A549 (cell line): Measurements from ENCODE around the gene TIAL1. TPM values are rescaled to one million over a fixed set of nuclear protein-coding genes. Genes with fewer than 3 reads are reported as not detected.
A peak's percentile ranks its signal among the peaks of the same experiment; 100 is the strongest.
"Not testable (repeated sequence)": the region's sequence is repeated elsewhere in the genome, so short reads cannot be mapped to it uniquely, and the experiment has no call there.

Experiments used
- ATAC-seq, 2 experiments: fragments of 200-7000 bp in 1 of 2; fragments of >200 bp in 1 of 2; cut with Nextera tagmentation in 1 of 2; cut with Tn5 transposase in 1 of 2; 3 replicates each; pipeline versions ENCODE4 v1.8.0 to v1.9.1; 2018 to 2020; ENCODE audit warnings: mild to moderate bottlenecking in 1 of 2, moderate library complexity in 1 of 2
- CTCF ChIA-PET: fragments of 300-600 bp; sonication (Branson Sonifier 250); formaldehyde crosslinking; extraction: SDS; loops from one replicate; lab custom pipeline; 2021; ENCODE audit warnings: antibody characterized with exemption, inconsistent platforms; lab: Yijun Ruan, JAX
- POLR2A ChIA-PET: fragments of 350-600 bp; formaldehyde crosslinking; extraction: SDS; loops from one replicate; lab custom pipeline; 2021; ENCODE audit warnings: antibody characterized with exemption, inconsistent platforms; lab: Yijun Ruan, JAX
- DNase-seq, 2 experiments: peaks; one replicate each; pipeline versions ENCODE4 v3.0.0 to v3.0.0-alpha.2; 2011 to 2016; ENCODE audit warnings: low read depth in 1 of 2, low spot score in 1 of 2
- FAIRE-seq: peaks from 2 replicates; lab custom pipeline; 2011; peaks lifted over from hg19 to GRCh38; lab: Jason Lieb, UNC
- H3K27ac ChIP-seq, 2 experiments: fragments of >200 bp; sonication (Bioruptor Twin); formaldehyde crosslinking; 3 replicates each; pipeline ENCODE4 v1.5.1; 2016 to 2017
- H3K4me1 ChIP-seq: fragments of >200 bp; sonication (Bioruptor Twin); formaldehyde crosslinking; 3 replicates; pipeline ENCODE4 v1.6.1; 2016
- H3K4me2 ChIP-seq: fragments of >200 bp; sonication (Bioruptor Twin); formaldehyde crosslinking; 3 replicates; pipeline ENCODE4 v1.6.1; 2016
- H3K4me3 ChIP-seq: fragments of >200 bp; sonication (Bioruptor Twin); formaldehyde crosslinking; 3 replicates; pipeline ENCODE4 v1.5.1; 2016
- H3K9me3 ChIP-seq: fragments of >200 bp; sonication (Bioruptor Twin); formaldehyde crosslinking; 3 replicates; pipeline ENCODE4 v1.6.1; 2016
- CEBPB ChIP-seq, 2 experiments: fragments of >200 bp in 1 of 2; sonication (Bioruptor Twin) in 1 of 2; formaldehyde crosslinking in 1 of 2; IDR thresholded peaks; 2 replicates each; pipeline ENCODE4 v1.6.1; 2012 to 2016
- E2F6 ChIP-seq: IDR thresholded peaks from 2 replicates; pipeline ENCODE4 v1.6.1; 2012; ENCODE audit warnings: low read depth, borderline replicate concordance
- FOSB ChIP-seq: fragments of 250-450 bp; sonication (Bioruptor Pico); IDR thresholded peaks from 2 replicates; pipeline ENCODE4 v1.5.0; 2020; ENCODE audit warnings: mild to moderate bottlenecking, moderate library complexity
- HDAC2 ChIP-seq: fragments of 200-600 bp; sonication (generic); IDR thresholded peaks from 2 replicates; pipeline ENCODE4 v1.6.1; 2016
- HOXA7 ChIP-seq: fragments of 250-450 bp; sonication (Bioruptor Pico); IDR thresholded peaks from 2 replicates; pipeline ENCODE4 v1.5.0; 2020; ENCODE audit warnings: mild to moderate bottlenecking, moderate library complexity
- JUN ChIP-seq, 2 experiments: fragments of >200 bp; sonication (Bioruptor Twin); formaldehyde crosslinking; IDR thresholded peaks; 2 replicates in 1 of 2; 3 replicates in 1 of 2; pipeline ENCODE4 v1.6.1; 2016 to 2017
- NFE2L2 ChIP-seq: fragments of 150-350 bp; conservative IDR thresholded peaks from 2 replicates; pipeline ENCODE4 v1.6.1; 2014; ENCODE audit warnings: low read length
- NR3C1 ChIP-seq: fragments of >200 bp; sonication (Bioruptor Twin); formaldehyde crosslinking; IDR thresholded peaks from 3 replicates; pipeline ENCODE4 v1.6.1; 2017
- PBX3 ChIP-seq: IDR thresholded peaks from 2 replicates; pipeline ENCODE4 v1.6.1; 2012
- POLR2A ChIP-seq: IDR thresholded peaks from 2 replicates; pipeline ENCODE4 v1.6.1; 2012; ENCODE audit warnings: mild to moderate bottlenecking, low read length
- REST ChIP-seq: fragments of 200-600 bp; sonication (generic); IDR thresholded peaks from 2 replicates; pipeline ENCODE4 v1.6.1; 2016; ENCODE audit warnings: antibody characterized with exemption, mild to moderate bottlenecking, moderate library complexity
- RFX5 ChIP-seq: fragments of 450-650 bp; IDR thresholded peaks from 2 replicates; pipeline ENCODE4 v1.7.1; 2014; ENCODE audit warnings: antibody characterized with exemption, mild to moderate bottlenecking, moderate library complexity
- ZSCAN20 ChIP-seq: fragments of 250-450 bp; sonication (Bioruptor Pico); IDR thresholded peaks from 2 replicates; pipeline ENCODE4 v1.8.0; 2022; ENCODE audit warnings: mild to moderate bottlenecking, moderate library complexity
- WGBS: methylation state at CpG from one replicate; pipeline ENCODE4 v1.1.6; 2017; ENCODE audit errors: missing lambda C conversion rate; 5-methylcytosine and 5-hydroxymethylcytosine counted together
- polyA plus RNA-seq, 4 experiments: library from polyadenylated mRNA; depleted of rRNA in 3 of 4; stranded (reverse); fragments of >200 nt; fragmentation: RNase III in 1 of 4; extraction: RNeasy Plus Mini Kit Qiagen cat#74134 plus additional on column Dnase treatment in 1 of 4; gene quantifications; 2 replicates in 3 of 4; 3 replicates in 1 of 4; pipeline ENCODE4 v1.2.3, GENCODE V29; 2011 to 2017

The TIAL1 gene
- polyA plus RNA-seq, 2 of the 4 experiments (the other 2 are of a cell fraction): 89.5 to 115 TPM

- DNase-seq: no peak
- Histone ChIP-seq H3K27ac (no peak overlapping the region), H3K4me3 (no peak overlapping the region), H3K4me1 (peaks cover 10% of the 10 kb centered on the region), H3K9me3 (no peaks in the 10 kb centered on the region), H3K4me2 (no peak overlapping the region; the same call in 2 of the 3 replicates)
- no peak for TF ChIP-seq REST
- no peak for TF ChIP-seq FOSB
- TF ChIP-seq ZSCAN20 (CRISPR knock-in tag): no peak
- no peak for TF ChIP-seq NFE2L2
- no peak for TF ChIP-seq E2F6
- TF ChIP-seq CEBPB (IDR thresholded peaks at IDR 0.05): peak in 1 of 2 experiments; percentile 39; a peak in 1 of 4 replicates
- FAIRE-seq: no peak
- CTCF ChIA-PET: interaction anchor here (0.7 to 5.8 kb wide), 3 partner anchors 12 to 28 kb away, joined by 3 to 35 read pairs (median 7); no protein-coding TSS in a partner anchor
- WGBS: 83% methylated on average over 3 of the region's 3 CpGs
- POLR2A ChIA-PET: interaction anchor here (1.5 kb wide), 1 partner anchor 24 kb away, joined by 4 read pairs; the partner anchor contains the start of gene TIAL1
- ATAC-seq: no peak
Measured at GRCh38 chr10:119621078-119621384, 24.3 kb upstream of the TIAL1 start.

GRCh38 chr10:119620241-119621077 lies 23.7 kb upstream of the TIAL1 start:
- peak overlapping the region; percentile 50 for H3K4me2 ChIP-seq
- peak overlapping the region in 1 of 2 experiments; percentile 12; a peak in 1 of 6 replicates for H3K27ac ChIP-seq

GRCh38 chr10:119619811-119620210 lies 23.0 kb upstream of the TIAL1 start:
- 90% methylated on average over 8 of the region's 8 CpGs for WGBS
- peak overlapping the region; percentile 50; the same call in 2 of the 3 replicates for H3K4me2 ChIP-seq
- not testable (repeated sequence) for H3K4me3 ChIP-seq, FAIRE-seq, ATAC-seq, DNase-seq, H3K9me3 ChIP-seq
- POLR2A ChIA-PET: interaction anchor here (1.5 kb wide), 1 partner anchor 23 kb away, joined by 4 read pairs; the partner anchor contains the start of gene TIAL1
- H3K27ac ChIP-seq: peak overlapping the region in 1 of 2 experiments; percentile 12; a peak in 1 of 6 replicates
- H3K4me1 ChIP-seq: peaks cover 10% of the 10 kb centered on the region
- CTCF ChIA-PET: interaction anchor here (0.5 to 5.8 kb wide), 6 partner anchors 11 to 224 kb away, joined by 3 to 35 read pairs (median 4); no protein-coding TSS in a partner anchor

More at GRCh38 chr10:119620241-119621077, 23.7 kb upstream of the TIAL1 start:
- WGBS: 79% methylated on average over 10 of the region's 10 CpGs
- POLR2A ChIA-PET: interaction anchor here (1.5 kb wide), 1 partner anchor 23 kb away, joined by 4 read pairs; the partner anchor contains the start of gene TIAL1
- peaks cover 10% of the 10 kb centered on the region for H3K4me1 ChIP-seq
- TF ChIP-seq HOXA7 (CRISPR knock-in tag) (no peak), NFE2L2 (no peak), POLR2A (no peak), HDAC2 (no peak), NR3C1 (no peak), RFX5 (no peak), JUN (IDR thresholded peaks at IDR 0.05) (no peak), CEBPB (IDR thresholded peaks at IDR 0.05) (no peak), PBX3 (no peak)
- H3K4me3 ChIP-seq: no peak overlapping the region
- CTCF ChIA-PET: interaction anchor here (0.5 to 5.8 kb wide), 8 partner anchors 11 to 224 kb away, joined by 3 to 35 read pairs (median 3); no protein-coding TSS in a partner anchor
- FAIRE-seq (no peak), ATAC-seq (peak; percentile 71 to 79; a peak in 5 of 6 replicates), DNase-seq (no peak)
- H3K9me3 ChIP-seq: no peaks in the 10 kb centered on the region
